ENCODE results near the gene CAGE1. TPM values are rescaled to one million over a fixed set of nuclear protein-coding genes. Genes with fewer than 3 reads are reported as not detected.

The CAGE1 gene
- total and polyA plus RNA-seq, 8 donors = 0.08 to 0.16 (median 0.10) TPM; not detected in 4

DNA sequence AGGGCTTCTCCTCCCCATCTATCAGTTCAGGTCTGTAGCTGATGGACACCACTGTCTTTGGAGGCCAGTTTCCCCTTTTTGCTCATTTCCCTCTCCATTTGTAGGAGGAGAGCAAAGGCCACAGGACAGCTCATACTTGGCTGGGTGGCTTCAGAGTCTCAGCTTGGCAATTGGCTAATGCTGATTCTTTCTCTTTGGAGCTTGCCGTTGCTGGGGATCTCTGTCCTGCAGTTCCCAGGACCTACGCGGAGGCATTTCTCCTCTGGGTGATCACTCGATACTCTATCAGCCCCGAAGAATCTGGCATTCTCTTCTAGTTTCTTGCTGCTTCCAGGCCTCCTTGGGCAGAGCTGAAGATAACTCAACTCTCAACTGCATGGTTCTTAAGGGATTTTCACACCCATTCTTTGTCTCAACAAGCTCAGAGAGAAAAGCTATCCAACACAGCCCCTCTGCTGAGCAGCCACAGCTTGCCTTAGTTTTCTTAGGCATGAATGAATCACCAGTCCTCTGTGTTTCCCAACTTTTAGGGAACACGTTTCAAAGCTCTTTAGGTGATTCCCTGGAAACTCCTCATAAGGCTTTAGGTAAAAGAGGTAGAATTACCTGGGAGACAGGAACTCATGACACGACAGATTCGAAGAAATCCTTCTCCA lies 57.3 kb downstream of the CAGE1 start:
- peak; percentile 59 for ATAC-seq
- Histone ChIP-seq H3K27me3 (no peaks in the 10 kb centered on the region), H3K27ac (no peak overlapping the region), H3K4me3 (no peak overlapping the region), H3K9me3 (no peaks in the 10 kb centered on the region), H3K4me1 (peaks cover 0 to 5% of the 10 kb centered on the region in 2 donors), H3K36me3 (no peaks in the 10 kb centered on the region)
- DNase-seq = no peak
- TF ChIP-seq, protein P1, sequence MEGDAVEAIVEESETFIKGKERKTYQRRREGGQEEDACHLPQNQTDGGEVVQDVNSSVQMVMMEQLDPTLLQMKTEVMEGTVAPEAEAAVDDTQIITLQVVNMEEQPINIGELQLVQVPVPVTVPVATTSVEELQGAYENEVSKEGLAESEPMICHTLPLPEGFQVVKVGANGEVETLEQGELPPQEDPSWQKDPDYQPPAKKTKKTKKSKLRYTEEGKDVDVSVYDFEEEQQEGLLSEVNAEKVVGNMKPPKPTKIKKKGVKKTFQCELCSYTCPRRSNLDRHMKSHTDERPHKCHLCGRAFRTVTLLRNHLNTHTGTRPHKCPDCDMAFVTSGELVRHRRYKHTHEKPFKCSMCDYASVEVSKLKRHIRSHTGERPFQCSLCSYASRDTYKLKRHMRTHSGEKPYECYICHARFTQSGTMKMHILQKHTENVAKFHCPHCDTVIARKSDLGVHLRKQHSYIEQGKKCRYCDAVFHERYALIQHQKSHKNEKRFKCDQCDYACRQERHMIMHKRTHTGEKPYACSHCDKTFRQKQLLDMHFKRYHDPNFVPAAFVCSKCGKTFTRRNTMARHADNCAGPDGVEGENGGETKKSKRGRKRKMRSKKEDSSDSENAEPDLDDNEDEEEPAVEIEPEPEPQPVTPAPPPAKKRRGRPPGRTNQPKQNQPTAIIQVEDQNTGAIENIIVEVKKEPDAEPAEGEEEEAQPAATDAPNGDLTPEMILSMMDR (IDR thresholded peaks at IDR 0.05) = no peak
- intact Hi-C loops (cut with DNase I) = no loop called here

DNA sequence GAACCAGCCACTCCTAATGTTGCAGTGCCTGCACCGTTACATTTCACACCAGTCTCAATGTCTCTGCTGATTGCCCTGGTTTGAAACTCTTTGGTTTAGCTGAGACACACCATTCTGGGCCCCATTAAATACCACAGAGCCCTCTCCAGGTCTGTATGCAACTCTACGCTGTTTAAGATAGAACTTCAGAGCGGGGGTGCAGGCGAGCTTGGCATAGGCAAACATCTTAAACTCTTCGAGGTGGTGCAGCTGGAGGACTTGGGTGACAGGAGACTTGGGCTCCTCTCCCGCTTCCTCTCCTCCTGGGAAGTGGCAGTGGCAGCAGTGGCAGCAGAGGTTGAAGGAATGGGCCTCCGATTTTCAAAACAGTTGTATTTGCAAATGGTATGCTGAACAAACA lies 58.1 kb downstream of the CAGE1 start:
- DNase-seq (no peak), ATAC-seq (no peak)
- intact Hi-C loops (cut with DNase I) = no loop called here
- Histone ChIP-seq H3K36me3 (no peaks in the 10 kb centered on the region), H3K4me3 (no peak overlapping the region), H3K27ac (no peak overlapping the region), H3K27me3 (no peaks in the 10 kb centered on the region), H3K4me1 (peaks cover 0 to 5% of the 10 kb centered on the region in 2 donors), H3K9me3 (no peaks in the 10 kb centered on the region)
- TF ChIP-seq, protein P1 (IDR thresholded peaks at IDR 0.05) = no peak

DNA sequence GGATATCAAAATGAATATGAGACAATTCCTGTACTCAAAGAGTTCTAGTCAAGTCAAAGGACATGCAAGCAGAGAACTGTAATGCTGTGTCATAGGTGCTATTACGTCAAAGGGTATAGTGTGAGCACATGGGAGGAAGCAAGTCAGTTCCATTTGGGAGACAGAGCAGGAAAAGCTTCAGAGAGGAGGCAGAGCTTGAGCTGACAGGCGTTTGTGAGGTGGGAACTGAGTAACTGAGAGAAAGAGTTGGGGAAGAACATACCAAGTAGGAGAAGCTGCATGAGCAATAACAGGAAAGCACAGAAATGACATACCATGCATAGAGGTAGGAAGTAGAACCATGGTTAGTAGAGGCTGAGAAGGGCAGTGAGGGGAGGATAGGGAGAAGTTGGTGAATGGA lies 61.3 kb downstream of the CAGE1 start:
- ATAC-seq (peak; percentile 30), DNase-seq (no peak)
- H3K4me1 ChIP-seq = peaks cover 0 to 20% of the 10 kb centered on the region in 2 donors
- no peak overlapping the region for H3K4me3 ChIP-seq
- TF ChIP-seq, protein P1 (IDR thresholded peaks at IDR 0.05) = no peak
- H3K27ac ChIP-seq = peak overlapping the region in 1 of 2 donors; percentile 23
- intact Hi-C loops (cut with DNase I) = no loop called here
- H3K27me3 ChIP-seq = no peaks in the 10 kb centered on the region
- H3K9me3 ChIP-seq = no peaks in the 10 kb centered on the region
- no peaks in the 10 kb centered on the region for H3K36me3 ChIP-seq

DNA sequence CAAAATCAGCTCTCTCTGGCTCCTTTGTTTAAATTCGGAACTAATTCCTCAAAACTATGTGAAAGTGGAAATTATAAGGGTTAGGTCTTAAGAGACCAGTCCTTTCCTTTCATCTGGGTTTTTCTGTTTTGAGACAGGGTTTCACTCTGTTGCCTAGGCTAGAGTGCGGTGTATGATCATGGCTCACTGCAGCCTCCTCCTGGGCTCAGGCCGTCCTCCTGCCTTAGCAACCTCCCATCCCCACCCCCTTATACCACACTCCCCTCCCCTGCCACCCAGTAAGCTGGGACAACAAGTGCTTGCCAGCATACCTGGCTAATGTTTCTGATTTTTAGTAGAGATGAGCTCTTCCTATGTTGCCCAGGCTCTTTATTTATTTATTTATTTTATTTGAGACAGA lies 63.8 kb downstream of the CAGE1 start:
- Histone ChIP-seq H3K36me3 (no peaks in the 10 kb centered on the region), H3K4me1 (peaks cover 0 to 20% of the 10 kb centered on the region in 2 donors), H3K27ac (no peak overlapping the region), H3K4me3 (no peak overlapping the region), H3K27me3 (no peaks in the 10 kb centered on the region), H3K9me3 (no peaks in the 10 kb centered on the region)
- no peak for ATAC-seq
- TF ChIP-seq, protein P1 (IDR thresholded peaks at IDR 0.05) = no peak
- no peak for DNase-seq
- intact Hi-C loops (cut with DNase I) = no loop called here

DNA sequence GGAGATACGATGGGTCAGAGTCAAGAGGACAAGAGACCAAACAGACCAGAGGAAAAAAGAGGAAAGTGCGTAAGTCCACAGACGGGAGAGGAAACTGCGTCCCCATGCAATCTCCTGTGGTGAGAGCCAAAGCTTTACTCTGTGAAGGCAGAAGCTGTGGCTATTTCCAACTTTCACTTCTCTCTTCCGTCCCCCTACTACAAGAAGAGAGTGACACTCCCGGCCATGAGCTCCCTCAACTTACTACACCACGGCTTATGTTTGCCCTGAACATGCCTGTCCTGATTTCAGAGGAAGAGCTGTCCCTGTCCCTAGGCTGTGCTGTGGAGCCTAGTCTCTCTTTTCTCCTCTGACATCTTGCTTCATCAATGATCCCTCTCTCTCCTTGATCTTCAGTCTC lies 65.0 kb downstream of the CAGE1 start:
- peaks cover 0 to 20% of the 10 kb centered on the region in 2 donors for H3K4me1 ChIP-seq
- peak overlapping the region in 1 of 2 donors; percentile 87 for H3K27ac ChIP-seq
- no peaks in the 10 kb centered on the region for H3K27me3 ChIP-seq
- intact Hi-C loops (cut with DNase I) = no loop called here
- TF ChIP-seq, protein P1 (IDR thresholded peaks at IDR 0.05) = no peak
- peak in 1 of 4 donors; percentile 57 for DNase-seq
- H3K4me3 ChIP-seq = no peak overlapping the region
- ATAC-seq = peak; percentile 89
- no peaks in the 10 kb centered on the region for H3K36me3 ChIP-seq
- no peaks in the 10 kb centered on the region for H3K9me3 ChIP-seq
